Middle frontal gyrus (tissue), 1 donor: Measurements from ENCODE around the gene GPR108.

Experiments
- DNase-seq: peaks from one replicate; pipeline ENCODE4 v3.0.0-alpha.2; 2015; ENCODE audit warnings: low spot score; ENCODE audit errors: extremely low spot score

Gene GPR108

GRCh38 chr19:6707658-6708018, 29.7 kb downstream of the GPR108 start:
- no peak for DNase-seq

- no peak for DNase-seq
Observed at GRCh38 chr19:6707011-6707657, 30.2 kb downstream of the GPR108 start.

- no peak for DNase-seq
Observed at GRCh38 chr19:6706633-6706958, 30.8 kb downstream of the GPR108 start.

GRCh38 chr19:6705931-6706632, 31.3 kb downstream of the GPR108 start:
- no peak for DNase-seq

GRCh38 chr19:6700586-6701316, 36.6 kb downstream of the GPR108 start:
- no peak for DNase-seq

GRCh38 chr19:6699935-6700334, 37.4 kb downstream of the GPR108 start:
- DNase-seq = no peak

- DNase-seq = no peak
Observed at GRCh38 chr19:6697291-6697690, 40.1 kb downstream of the GPR108 start.

- no peak for DNase-seq
Observed at GRCh38 chr19:6696239-6696820, 41.0 kb downstream of the GPR108 start.

GRCh38 chr19:6694147-6694815, 43.1 kb downstream of the GPR108 start:
- no peak for DNase-seq

GRCh38 chr19:6693681-6694080, 43.7 kb downstream of the GPR108 start:
- DNase-seq = no peak

GRCh38 chr19:6693056-6693471, 44.3 kb downstream of the GPR108 start:
- no peak for DNase-seq

GRCh38 chr19:6692027-6692426, 45.4 kb downstream of the GPR108 start:
- DNase-seq = no peak

- DNase-seq = no peak
Observed at GRCh38 chr19:6691342-6691741, 46.0 kb downstream of the GPR108 start.

- DNase-seq = no peak
Observed at GRCh38 chr19:6690160-6690885, 47.1 kb downstream of the GPR108 start.

- no peak for DNase-seq
Observed at GRCh38 chr19:6687114-6687513, 50.3 kb downstream of the GPR108 start.

- no peak for DNase-seq
Observed at GRCh38 chr19:6686628-6686975, 50.8 kb downstream of the GPR108 start.

GRCh38 chr19:6685962-6686627, 51.3 kb downstream of the GPR108 start:
- DNase-seq = no peak

- no peak for DNase-seq
Observed at GRCh38 chr19:6685482-6685881, 51.9 kb downstream of the GPR108 start.

- no peak for DNase-seq
Observed at GRCh38 chr19:6683971-6684370, 53.4 kb downstream of the GPR108 start.

- DNase-seq = no peak
Observed at GRCh38 chr19:6682607-6683128, 54.7 kb downstream of the GPR108 start.
